GM21825 (cell line): Measurements from ENCODE around the gene TSACC.
"Not testable (repeated sequence)": the region's sequence is repeated elsewhere in the genome, so short reads cannot be mapped to it uniquely, and the experiment has no call there.

Source experiments
- ATAC-seq: cut with Tn5 transposase; IDR thresholded peaks from one replicate; pipeline ENCODE4 v1.9.1; 2021; ENCODE audit warnings: mild to moderate bottlenecking, moderate library complexity; ENCODE audit not compliant: unreplicated experiment

TSACC gene

GRCh38 chr1:156338180-156338976 lies at the start of gene TSACC, which contains the start of gene CCT3:
TSS of gene TSACC (plus strand) at chr1:156338526. CDS start at chr1:156339758, 1,232 bp downstream.
TSS of gene CCT3 (minus strand) at chr1:156338292. CDS start at chr1:156338184, 108 bp downstream.
- ATAC-seq = peak; percentile 90

GRCh38 chr1:156289857-156290256 lies 48.5 kb upstream of the TSACC start:
- no peak for ATAC-seq

- no peak for ATAC-seq
These were observed 46.9 kb upstream of the TSACC start for GRCh38 chr1:156291226-156292061.

GRCh38 chr1:156293098-156293434 lies 45.3 kb upstream of the TSACC start:
- ATAC-seq = no peak

GRCh38 chr1:156293895-156294294 lies 44.4 kb upstream of the TSACC start:
- no peak for ATAC-seq

GRCh38 chr1:156295391-156295947 lies 42.9 kb upstream of the TSACC start, which contains the start of gene GLMP:
TSS of gene GLMP (minus strand) at chr1:156295679. CDS start at chr1:156295645, 34 bp downstream.
- no peak for ATAC-seq

GRCh38 chr1:156298852-156299357 lies 39.4 kb upstream of the TSACC start, which contains the start of gene VHLL:
TSS of gene VHLL (minus strand) at chr1:156299307. CDS start at chr1:156299189, 118 bp downstream.
- ATAC-seq = no peak

- ATAC-seq = no peak
These were observed 35.1 kb upstream of the TSACC start for GRCh38 chr1:156303241-156303640.

GRCh38 chr1:156305215-156305614 lies 33.1 kb upstream of the TSACC start:
- no peak for ATAC-seq

- no peak for ATAC-seq
These were observed 30.2 kb upstream of the TSACC start for GRCh38 chr1:156308078-156308477.

- no peak for ATAC-seq
These were observed 27.4 kb upstream of the TSACC start for GRCh38 chr1:156310962-156311361.

GRCh38 chr1:156316909-156317308 lies 21.4 kb upstream of the TSACC start:
- no peak for ATAC-seq

- no peak for ATAC-seq
These were observed 18.7 kb upstream of the TSACC start for GRCh38 chr1:156319664-156320063.

- ATAC-seq = no peak
These were observed 17.8 kb upstream of the TSACC start for GRCh38 chr1:156320560-156320959.

- not testable (repeated sequence) for ATAC-seq
These were observed 15.1 kb upstream of the TSACC start for GRCh38 chr1:156323179-156323578.

- no peak for ATAC-seq
These were observed 2.1 kb upstream of the TSACC start for GRCh38 chr1:156336242-156336641.

- no peak for ATAC-seq
These were observed 1.1 kb upstream of the TSACC start for GRCh38 chr1:156337052-156337887.

- ATAC-seq = no peak
These were observed 492 bp upstream of the TSACC start for GRCh38 chr1:156337888-156338179.

- no peak for ATAC-seq
These were observed 4.0 kb downstream of the TSACC start for GRCh38 chr1:156342166-156342955.

GRCh38 chr1:156344409-156344808 lies 6.1 kb downstream of the TSACC start:
- no peak for ATAC-seq
